Stimulated activated effector memory CD8-positive, alpha-beta T cell treated with anti-CD3 and anti-CD28 coated beads, Interleukin-12 subunit alpha, Interleukin-12 subunit beta, amount 100 ng/mL, for 72 hours (primary cell): ENCODE measurements around the gene NEGR1.

Source experiments
- ATAC-seq: fragments of 150-1000 bp; cut with Tn5 transposase; 2 replicates; pipeline ENCODE4 v1.10.0; 2021
- DNase-seq, 2 donors: peaks; one replicate each; pipeline ENCODE4 v3.0.0; 2021 to 2022; ENCODE audit warnings: low spot score in 2 of 2
- H3K27ac Mint-ChIP-seq: one replicate; pipeline ENCODE4 v1.8.0; 2022; ENCODE audit warnings: mild to moderate bottlenecking, mixed read lengths
- H3K36me3 Mint-ChIP-seq: one replicate; pipeline ENCODE4 v1.8.0; 2022; ENCODE audit warnings: mild to moderate bottlenecking, mixed read lengths
- H3K4me1 Mint-ChIP-seq: one replicate; pipeline ENCODE4 v1.8.0; 2022; ENCODE audit warnings: mixed read lengths
- H3K4me3 Mint-ChIP-seq: one replicate; pipeline ENCODE4 v1.8.0; 2022; ENCODE audit warnings: mild to moderate bottlenecking, mixed read lengths
- H3K9me3 Mint-ChIP-seq: one replicate; pipeline ENCODE4 v1.8.0; 2022; ENCODE audit warnings: mixed read lengths

Gene NEGR1

GRCh38 chr1:71994646-71995045 lies 287.7 kb downstream of the NEGR1 start:
- Mint-ChIP-seq H3K27ac (no peak overlapping the region), H3K4me1 (no peaks in the 10 kb centered on the region), H3K36me3 (no peaks in the 10 kb centered on the region), H3K9me3 (peaks cover 20% of the 10 kb centered on the region), H3K4me3 (no peak overlapping the region)
- DNase-seq (no peak), ATAC-seq (no peak)

GRCh38 chr1:71987181-71987580 lies 295.2 kb downstream of the NEGR1 start:
- Mint-ChIP-seq H3K9me3 (peaks cover 24% of the 10 kb centered on the region), H3K4me3 (no peak overlapping the region), H3K27ac (no peak overlapping the region), H3K4me1 (no peaks in the 10 kb centered on the region), H3K36me3 (no peaks in the 10 kb centered on the region)
- ATAC-seq (no peak), DNase-seq (no peak)

- peaks cover 23% of the 10 kb centered on the region for H3K9me3 Mint-ChIP-seq
- H3K27ac Mint-ChIP-seq: no peak overlapping the region
- no peak overlapping the region for H3K4me3 Mint-ChIP-seq
- no peak for ATAC-seq
- no peak for DNase-seq
- no peaks in the 10 kb centered on the region for H3K4me1 Mint-ChIP-seq
- no peaks in the 10 kb centered on the region for H3K36me3 Mint-ChIP-seq
Measured at GRCh38 chr1:71986160-71986559, 296.2 kb downstream of the NEGR1 start.

- Mint-ChIP-seq H3K36me3 (no peaks in the 10 kb centered on the region), H3K4me3 (no peak overlapping the region), H3K4me1 (no peaks in the 10 kb centered on the region), H3K9me3 (peaks cover 20% of the 10 kb centered on the region), H3K27ac (no peak overlapping the region)
- DNase-seq: no peak
- no peak for ATAC-seq
Measured at GRCh38 chr1:71980556-71980955, 301.8 kb downstream of the NEGR1 start.

- Mint-ChIP-seq H3K27ac (no peak overlapping the region), H3K4me3 (no peak overlapping the region), H3K4me1 (no peaks in the 10 kb centered on the region), H3K9me3 (peaks cover 17% of the 10 kb centered on the region), H3K36me3 (no peaks in the 10 kb centered on the region)
- DNase-seq (no peak), ATAC-seq (no peak)
Measured at GRCh38 chr1:71979882-71980281, 302.5 kb downstream of the NEGR1 start.

GRCh38 chr1:71967670-71968069 lies 314.7 kb downstream of the NEGR1 start:
- Mint-ChIP-seq H3K4me3 (no peak overlapping the region), H3K36me3 (no peaks in the 10 kb centered on the region), H3K27ac (no peak overlapping the region), H3K4me1 (no peaks in the 10 kb centered on the region), H3K9me3 (peaks cover 9% of the 10 kb centered on the region)
- no peak for DNase-seq
- ATAC-seq: no peak

- Mint-ChIP-seq H3K27ac (no peak overlapping the region), H3K4me1 (no peaks in the 10 kb centered on the region), H3K4me3 (no peak overlapping the region), H3K36me3 (no peaks in the 10 kb centered on the region), H3K9me3 (peaks cover 5% of the 10 kb centered on the region)
- ATAC-seq (no peak), DNase-seq (no peak)
Measured at GRCh38 chr1:71964188-71964587, 318.2 kb downstream of the NEGR1 start.

- Mint-ChIP-seq H3K9me3 (peaks cover 24% of the 10 kb centered on the region), H3K36me3 (no peaks in the 10 kb centered on the region), H3K27ac (no peak overlapping the region), H3K4me3 (no peak overlapping the region), H3K4me1 (no peaks in the 10 kb centered on the region)
- ATAC-seq: no peak
- DNase-seq: no peak
Measured at GRCh38 chr1:71956613-71957285, 325.6 kb downstream of the NEGR1 start.

GRCh38 chr1:71950579-71950978 lies 331.8 kb downstream of the NEGR1 start:
- no peak for ATAC-seq
- H3K9me3 Mint-ChIP-seq: peaks cover 14% of the 10 kb centered on the region
- H3K27ac Mint-ChIP-seq: no peak overlapping the region
- DNase-seq: no peak
- H3K4me3 Mint-ChIP-seq: no peak overlapping the region
- H3K4me1 Mint-ChIP-seq: no peaks in the 10 kb centered on the region
- no peaks in the 10 kb centered on the region for H3K36me3 Mint-ChIP-seq

GRCh38 chr1:71949681-71950080 lies 332.7 kb downstream of the NEGR1 start:
- no peaks in the 10 kb centered on the region for H3K36me3 Mint-ChIP-seq
- no peak overlapping the region for H3K4me3 Mint-ChIP-seq
- H3K27ac Mint-ChIP-seq: no peak overlapping the region
- no peaks in the 10 kb centered on the region for H3K4me1 Mint-ChIP-seq
- DNase-seq (no peak), ATAC-seq (no peak)
- peaks cover 14% of the 10 kb centered on the region for H3K9me3 Mint-ChIP-seq

GRCh38 chr1:71948561-71948960 lies 333.8 kb downstream of the NEGR1 start:
- H3K9me3 Mint-ChIP-seq: peaks cover 10% of the 10 kb centered on the region

GRCh38 chr1:71944006-71944405 lies 338.3 kb downstream of the NEGR1 start:
- Mint-ChIP-seq H3K9me3 (peaks cover 5% of the 10 kb centered on the region), H3K4me1 (no peaks in the 10 kb centered on the region), H3K4me3 (no peak overlapping the region), H3K36me3 (no peaks in the 10 kb centered on the region), H3K27ac (no peak overlapping the region)
- no peak for ATAC-seq
- no peak for DNase-seq

More at GRCh38 chr1:71948561-71948960, 333.8 kb downstream of the NEGR1 start:
- Mint-ChIP-seq H3K4me1 (no peaks in the 10 kb centered on the region), H3K27ac (no peak overlapping the region), H3K36me3 (no peaks in the 10 kb centered on the region), H3K4me3 (no peak overlapping the region)
- no peak for ATAC-seq
- DNase-seq: no peak

GRCh38 chr1:71940261-71940660 lies 342.1 kb downstream of the NEGR1 start:
- H3K36me3 Mint-ChIP-seq: no peaks in the 10 kb centered on the region
- H3K9me3 Mint-ChIP-seq: peaks cover 10% of the 10 kb centered on the region
- H3K4me1 Mint-ChIP-seq: no peaks in the 10 kb centered on the region
- H3K4me3 Mint-ChIP-seq: no peak overlapping the region
- ATAC-seq (no peak), DNase-seq (no peak)
- H3K27ac Mint-ChIP-seq: no peak overlapping the region

- Mint-ChIP-seq H3K4me3 (no peak overlapping the region), H3K27ac (no peak overlapping the region), H3K9me3 (peaks cover 9% of the 10 kb centered on the region), H3K4me1 (no peaks in the 10 kb centered on the region), H3K36me3 (no peaks in the 10 kb centered on the region)
- DNase-seq: no peak
- no peak for ATAC-seq
Measured at GRCh38 chr1:71930511-71930910, 351.8 kb downstream of the NEGR1 start.

GRCh38 chr1:71921935-71922559 lies 360.3 kb downstream of the NEGR1 start:
- Mint-ChIP-seq H3K27ac (no peak overlapping the region), H3K4me1 (no peaks in the 10 kb centered on the region), H3K9me3 (peaks cover 21% of the 10 kb centered on the region), H3K4me3 (no peak overlapping the region), H3K36me3 (no peaks in the 10 kb centered on the region)
- ATAC-seq: no peak
- DNase-seq: no peak

GRCh38 chr1:71921204-71921603 lies 361.1 kb downstream of the NEGR1 start:
- Mint-ChIP-seq H3K9me3 (peaks cover 19% of the 10 kb centered on the region), H3K4me1 (no peaks in the 10 kb centered on the region), H3K36me3 (no peaks in the 10 kb centered on the region), H3K4me3 (no peak overlapping the region), H3K27ac (no peak overlapping the region)
- no peak for ATAC-seq
- DNase-seq: no peak
